Measurements from ENCODE around the gene IGFBP5. TPM values are rescaled to one million over a fixed set of nuclear protein-coding genes. Genes with fewer than 3 reads are reported as not detected.

Gene IGFBP5
- total and polyA plus RNA-seq, 2 of the 8 experiments (the other 6 are each of a cell fraction or from before 2014, with no cell fraction given): 2.2 to 2.5 TPM

GRCh38 chr2:216715402-216715974 lies 20.1 kb upstream of the IGFBP5 start (continued):
- TF ChIP-seq CHD7 (IDR thresholded peaks at IDR 0.05; ENCODE audit: insufficient replicate concordance, low read length) (no peak), SIRT6 (IDR thresholded peaks at IDR 0.05; ENCODE audit: low read length) (no peak), SRF (IDR thresholded peaks at IDR 0.05; ENCODE audit: low read depth, low read length) (no peak), GTF2F1 (IDR thresholded peaks at IDR 0.05; ENCODE audit: borderline replicate concordance, low read depth, low read length) (no peak), SAP30 (IDR thresholded peaks at IDR 0.05; ENCODE audit: insufficient read depth, insufficient replicate concordance, low read length) (no peak)

All from H1 (cell line).